H7 (cell line): Measurements from ENCODE around the gene TERB2. TPM values are rescaled to one million over a fixed set of nuclear protein-coding genes. Genes with fewer than 3 reads are reported as not detected.
"Not testable (repeated sequence)": the region's sequence is repeated elsewhere in the genome, so short reads cannot be mapped to it uniquely, and the experiment has no call there.

Source experiments
- DNase-seq: peaks from one replicate; pipeline ENCODE4 v3.0.0; 2012
- H3K27me3 ChIP-seq: 2 replicates; pipeline ENCODE4 v1.6.0; 2011; ENCODE audit warnings: mild to moderate bottlenecking, low read length; ENCODE audit not compliant: control insufficient read depth, insufficient read depth
- H3K36me3 ChIP-seq: replicated peaks from 2 replicates; pipeline ENCODE4 v1.5.1; 2011; ENCODE audit warnings: low read length; ENCODE audit not compliant: control insufficient read depth, insufficient read depth
- H3K4me3 ChIP-seq: 2 replicates; pipeline ENCODE4 v1.5.1; 2011; ENCODE audit warnings: low read depth, mild to moderate bottlenecking, control low read depth, low read length, moderate library complexity; ENCODE audit not compliant: insufficient read depth
- total RNA-seq: library from RNA; depleted of rRNA; stranded (reverse); fragments of >200 nt; shearing (Covaris generic); gene quantifications from 2 replicates; pipeline ENCODE4 v1.2.3, GENCODE V29; 2014

Gene TERB2
- total RNA-seq, 1 experiment from 2014 or later, result not detected

GRCh38 chr15:44986346-44987055 lies 30.0 kb downstream of the TERB2 start:
- H3K27me3 ChIP-seq, DNase-seq, H3K36me3 ChIP-seq, H3K4me3 ChIP-seq: not testable (repeated sequence)

DNA sequence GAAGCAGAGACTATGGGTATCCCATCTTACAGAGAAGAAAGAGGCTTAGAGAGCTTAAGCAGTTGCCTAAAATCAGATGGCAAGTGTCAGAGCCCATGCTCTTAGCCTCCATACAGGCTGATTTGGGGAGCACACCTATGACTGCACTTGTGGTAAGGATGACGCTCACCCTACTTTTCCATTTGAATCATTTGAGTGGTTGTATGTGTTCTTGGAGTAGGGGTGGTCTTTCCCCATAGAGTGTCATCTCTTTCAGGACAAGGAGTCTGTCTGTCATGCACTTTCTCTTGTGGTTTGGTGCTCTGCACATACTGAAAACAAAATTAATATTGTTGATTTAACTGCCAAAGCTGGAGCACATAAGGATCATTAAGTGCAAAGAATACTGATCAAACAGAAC lies 31.2 kb downstream of the TERB2 start:
- not testable (repeated sequence) for H3K4me3 ChIP-seq, H3K27me3 ChIP-seq, H3K36me3 ChIP-seq, DNase-seq

DNA sequence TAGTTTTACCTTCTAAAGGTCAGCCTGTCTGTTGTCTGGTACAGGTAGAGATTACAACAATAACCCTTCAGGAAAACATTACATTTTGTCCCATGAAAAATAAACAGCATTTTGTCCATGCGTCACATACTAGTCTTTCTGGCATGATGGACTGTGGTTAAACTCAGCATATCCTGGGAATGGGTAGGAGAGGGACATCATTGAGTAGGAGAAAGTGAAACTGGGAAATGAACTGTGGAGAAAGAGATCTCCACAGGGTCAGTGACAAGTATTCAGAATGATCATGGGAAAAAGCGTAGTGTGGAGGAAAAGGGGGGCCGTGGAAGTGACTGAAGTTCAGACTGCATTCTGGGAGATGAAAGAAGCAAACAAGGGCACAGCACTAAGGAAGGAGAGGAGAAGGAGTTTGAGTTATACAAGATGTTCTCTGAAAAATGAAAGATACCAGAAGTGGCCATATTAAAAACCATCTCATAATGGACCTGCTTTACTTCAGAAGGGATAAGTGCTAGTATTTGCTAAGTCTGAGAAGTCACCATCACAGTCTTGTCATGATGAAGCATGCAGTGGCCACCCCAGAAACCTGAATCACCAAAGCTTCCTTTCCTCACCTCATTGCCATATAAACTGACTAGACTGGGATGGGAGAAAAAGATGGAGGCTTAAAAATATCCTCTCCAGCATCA lies 31.8 kb downstream of the TERB2 start:
- not testable (repeated sequence) for H3K36me3 ChIP-seq, DNase-seq, H3K4me3 ChIP-seq, H3K27me3 ChIP-seq

- H3K27me3 ChIP-seq, H3K36me3 ChIP-seq, DNase-seq, H3K4me3 ChIP-seq: not testable (repeated sequence)
Measured at GRCh38 chr15:44988870-44989219, 32.4 kb downstream of the TERB2 start.

GRCh38 chr15:44997632-44998031 lies 41.1 kb downstream of the TERB2 start:
- DNase-seq, H3K36me3 ChIP-seq, H3K27me3 ChIP-seq, H3K4me3 ChIP-seq: not testable (repeated sequence)

DNA sequence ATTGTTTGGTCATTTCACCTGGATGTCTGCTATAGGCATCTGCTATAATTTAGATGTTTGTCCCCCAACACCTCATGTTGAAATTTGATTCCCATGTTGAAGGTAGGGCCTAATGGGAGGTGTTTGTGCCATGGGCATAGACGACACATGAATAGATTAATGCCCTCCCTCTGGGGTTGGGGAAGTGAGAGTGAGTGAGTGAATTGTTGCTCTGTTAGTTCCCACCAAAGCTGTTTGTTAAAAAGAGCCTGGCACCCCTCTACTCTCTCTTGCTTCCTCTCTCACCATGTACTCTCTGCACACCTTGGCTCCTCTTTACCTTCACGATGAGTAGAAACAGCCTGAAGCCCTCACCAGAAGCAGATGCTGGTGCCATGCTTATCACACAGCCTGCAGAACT lies 42.6 kb downstream of the TERB2 start:
- no peak overlapping the region for H3K4me3 ChIP-seq
- H3K27me3 ChIP-seq, result no peaks in the 10 kb centered on the region
- no peaks in the 10 kb centered on the region for H3K36me3 ChIP-seq
- no peak for DNase-seq

DNA sequence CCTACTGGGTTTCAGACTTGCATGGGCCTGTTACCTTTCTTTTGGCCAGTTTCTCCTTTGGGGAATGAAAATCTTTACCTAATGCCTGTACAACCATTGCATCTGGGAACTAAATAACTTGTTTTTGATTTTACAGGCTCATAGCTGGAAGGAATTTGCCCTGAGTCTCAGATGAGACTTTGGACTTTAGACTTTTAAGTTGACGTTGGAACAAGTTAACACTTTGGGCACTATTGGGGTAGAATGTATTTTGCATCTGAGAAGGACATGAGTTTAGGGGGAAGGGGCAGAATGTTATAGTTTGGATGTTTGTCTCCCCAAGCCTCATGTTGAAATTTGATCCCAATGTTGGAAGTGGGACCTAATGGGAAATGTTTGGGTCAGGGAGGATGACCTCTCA lies 44.7 kb downstream of the TERB2 start:
- not testable (repeated sequence) for DNase-seq, H3K27me3 ChIP-seq, H3K36me3 ChIP-seq, H3K4me3 ChIP-seq

DNA sequence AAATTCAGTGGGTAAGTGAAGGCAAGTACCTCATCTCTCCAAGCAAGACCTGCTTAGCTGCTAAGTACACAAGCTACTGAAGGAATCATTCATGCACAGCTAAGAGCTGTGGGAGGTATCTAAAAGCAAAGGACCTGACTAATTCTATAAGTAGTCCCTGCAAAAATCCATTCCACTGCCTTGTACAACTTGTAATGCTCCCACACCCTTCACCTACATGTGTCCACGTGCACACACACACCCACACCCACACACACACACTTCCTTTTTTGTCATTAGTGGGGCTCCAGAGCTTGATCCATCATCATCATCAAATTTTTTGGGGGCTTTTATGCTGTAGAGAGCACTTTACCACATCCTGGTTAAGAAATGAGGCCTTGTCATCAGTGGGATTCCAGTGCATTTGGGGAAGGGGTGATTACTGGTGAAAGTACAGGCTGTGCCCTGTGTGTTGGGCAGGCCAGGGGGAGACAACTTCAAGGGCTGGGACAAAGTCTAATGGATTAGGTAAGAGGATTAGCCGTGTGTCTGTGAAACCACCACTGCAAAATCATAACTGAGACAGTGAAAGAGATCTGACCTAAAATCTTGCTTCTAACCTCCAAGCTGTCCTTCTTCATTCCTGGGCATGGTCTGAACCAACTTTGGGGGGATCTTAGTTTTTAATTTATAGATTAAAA lies 47.4 kb downstream of the TERB2 start:
- H3K4me3 ChIP-seq, DNase-seq, H3K27me3 ChIP-seq: not testable (repeated sequence)

GRCh38 chr15:45004590-45005175 lies 48.2 kb downstream of the TERB2 start:
- H3K27me3 ChIP-seq, DNase-seq, H3K36me3 ChIP-seq, H3K4me3 ChIP-seq: not testable (repeated sequence)

More for the DNA sequence above, 47.4 kb downstream of the TERB2 start:
- H3K36me3 ChIP-seq, result not testable (repeated sequence)

DNA sequence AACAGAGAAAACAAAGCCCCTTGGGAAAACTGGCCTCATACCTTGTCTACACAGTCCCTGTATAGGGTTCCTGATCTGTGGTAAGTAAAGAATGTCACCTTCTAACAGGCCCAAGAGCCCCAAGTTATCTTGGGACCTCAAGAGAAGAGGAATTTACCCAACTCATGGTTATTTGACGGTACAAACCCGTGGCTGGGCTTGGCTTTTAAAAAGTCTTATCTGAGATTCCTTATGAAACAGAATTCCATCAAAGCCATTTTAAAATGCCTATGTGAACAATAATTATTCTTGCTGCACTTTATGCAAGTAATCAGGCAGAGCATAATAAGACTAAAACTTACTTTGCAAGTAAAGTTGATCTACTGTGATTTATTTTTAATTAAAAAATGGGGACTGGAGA lies 52.6 kb downstream of the TERB2 start:
- DNase-seq, result no peak
- H3K4me3 ChIP-seq, result no peak overlapping the region

DNA sequence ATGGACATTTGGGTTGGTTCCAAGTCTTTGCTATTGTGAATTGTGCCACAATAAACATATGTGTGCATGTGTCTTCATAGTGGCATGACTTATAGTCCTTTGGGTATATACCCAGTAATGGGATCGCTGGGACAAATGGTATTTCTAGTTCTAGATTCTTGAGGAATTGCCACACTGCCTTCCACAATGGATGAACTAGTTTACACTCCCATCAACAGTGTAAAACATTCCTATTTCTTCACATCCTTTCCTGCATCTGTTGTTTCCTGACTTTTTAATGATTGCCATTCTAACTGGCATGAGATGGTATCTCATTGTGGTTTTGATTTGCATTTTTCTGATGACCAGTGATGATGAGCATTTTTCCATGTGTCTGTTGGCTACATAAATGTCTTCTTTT lies 58.6 kb downstream of the TERB2 start:
- not testable (repeated sequence) for H3K4me3 ChIP-seq, H3K36me3 ChIP-seq, DNase-seq, H3K27me3 ChIP-seq

More for the DNA sequence above, 52.6 kb downstream of the TERB2 start:
- no peaks in the 10 kb centered on the region for H3K27me3 ChIP-seq
- no peaks in the 10 kb centered on the region for H3K36me3 ChIP-seq

DNA sequence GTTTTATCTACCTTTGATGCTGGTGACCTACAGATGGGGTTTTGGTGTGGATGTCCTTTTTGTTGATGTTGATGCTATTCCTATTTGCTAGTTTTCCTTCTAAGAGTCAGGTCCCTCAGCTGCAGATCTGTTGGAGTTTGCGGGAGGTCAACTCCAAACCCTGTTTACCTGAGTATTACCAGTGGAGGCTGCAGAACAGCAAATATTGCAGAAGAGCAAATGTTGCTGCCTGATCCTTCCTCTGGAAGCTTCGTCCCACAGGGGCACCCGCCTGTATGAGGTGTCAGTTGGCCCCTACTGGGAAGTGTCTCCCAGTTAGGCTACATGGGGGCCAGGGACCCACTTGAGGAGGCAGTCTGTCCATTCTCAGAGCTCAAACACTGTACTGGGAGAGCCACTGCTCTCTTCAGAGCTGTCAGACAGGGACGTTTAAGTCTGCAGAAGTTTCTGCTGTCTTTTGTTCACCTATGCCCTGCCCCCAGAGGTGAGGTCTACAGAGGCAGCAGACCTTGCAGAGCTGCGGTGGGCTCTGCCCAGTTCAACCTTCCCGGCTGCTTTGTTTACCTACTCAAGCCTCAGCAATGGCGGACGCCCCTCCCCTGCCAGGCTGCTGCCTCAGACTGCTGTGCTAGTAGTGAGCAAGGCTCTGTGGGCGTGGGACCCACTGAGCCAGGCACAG lies 63.9 kb downstream of the TERB2 start:
- DNase-seq, H3K27me3 ChIP-seq, H3K36me3 ChIP-seq, H3K4me3 ChIP-seq: not testable (repeated sequence)

DNA sequence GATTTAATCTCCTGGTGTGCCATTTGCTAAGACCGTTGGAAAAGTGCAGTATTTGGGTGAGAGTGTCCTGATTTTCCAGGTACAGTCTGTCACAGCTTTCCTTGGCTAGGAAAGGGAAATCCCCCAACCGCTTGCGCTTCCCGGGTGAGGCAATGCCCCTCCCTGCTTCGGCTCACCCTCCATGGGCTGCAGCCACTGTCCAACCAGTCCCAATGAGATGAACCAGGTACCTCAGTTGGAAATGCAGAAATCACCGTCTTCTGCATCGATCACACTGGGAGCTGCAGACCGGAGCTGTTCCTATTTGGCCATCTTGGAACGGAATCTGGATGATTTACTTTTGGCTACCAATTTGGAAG lies 64.4 kb downstream of the TERB2 start:
- DNase-seq, H3K36me3 ChIP-seq, H3K27me3 ChIP-seq, H3K4me3 ChIP-seq: not testable (repeated sequence)

GRCh38 chr15:45021348-45021747 lies 64.9 kb downstream of the TERB2 start:
- Histone ChIP-seq H3K36me3 (no peaks in the 10 kb centered on the region), H3K4me3 (no peak overlapping the region), H3K27me3 (peaks cover 2% of the 10 kb centered on the region)
- no peak for DNase-seq
